Right cardiac atrium (tissue), 5 donors: Measurements from ENCODE around the gene ATP13A3. TPM values are rescaled to one million over a fixed set of nuclear protein-coding genes. Genes with fewer than 3 reads are reported as not detected.

Experiments
- ATAC-seq, 2 donors: fragments of 200-7000 bp; cut with Tn5 transposase; one replicate each; pipeline versions ENCODE4 v1.8.0 to v1.9.1; 2020; ENCODE audit warnings: moderate library complexity in 2 of 2, mild to moderate bottlenecking in 1 of 2
- DNase-seq, 3 donors: peaks; one replicate each; pipeline ENCODE4 v3.0.0-alpha.2; 2020
- H3K27ac ChIP-seq: one replicate; pipeline ENCODE4 v1.5.1; 2013; ENCODE audit warnings: mild to moderate bottlenecking, low read length, control low read depth, moderate library complexity
- H3K27me3 ChIP-seq: one replicate; pipeline ENCODE4 v1.6.1; 2013; ENCODE audit not compliant: control insufficient read depth, insufficient read depth
- H3K4me1 ChIP-seq: one replicate; pipeline ENCODE4 v1.6.1; 2013; ENCODE audit warnings: low read length; ENCODE audit not compliant: control insufficient read depth, insufficient read depth
- H3K4me3 ChIP-seq: one replicate; pipeline ENCODE4 v1.5.1; 2013; ENCODE audit warnings: low read length, control low read depth
- H3K9me3 ChIP-seq: one replicate; pipeline ENCODE4 v1.6.1; 2013; ENCODE audit warnings: low read length; ENCODE audit not compliant: control insufficient read depth
- WGBS: extraction: QIAGEN DNeasy Blood & Tissue Kit; methylation state at CpG from one replicate; pipeline ENCODE4 v1.1.7; 2013; 5-methylcytosine and 5-hydroxymethylcytosine counted together
- intact Hi-C, 4 donors: fragments of 100-400 bp; cut with DNase I; formaldehyde crosslinking; loops; one replicate each; pipeline versions ENCODE4 v1.11.0 to v1.14.0; 2022 to 2023
- polyA plus RNA-seq: library from polyadenylated mRNA; stranded (reverse); fragments of 200-250 nt; gene quantifications from one replicate; pipeline ENCODE4 v1.2.3, GENCODE V29; 2013
- total RNA-seq, 4 donors: library from RNA; stranded (reverse); fragmentation: NEBNext Ultra II Directional; extraction: Animal tissue kit (Norgen Biotek cat#: 25700); gene quantifications; one replicate each; pipeline ENCODE4 v1.2.1, GENCODE V29; 2021
- donor health status: healthy with polysubstance abuse.
- donor health status: DM: no; HTN: yes; CAD: no.
- donor health status: DM: no; HTN: no; CAD: no.
- donor health status: DM: no; HTN: yes; CAD: no; lungs with severe emphysema.
- donor health status: DM: yes; HTN: yes; CAD: no.

The ATP13A3 gene
- total and polyA plus RNA-seq, 5 donors = 28.2 to 194 (median 93.4) TPM

DNA sequence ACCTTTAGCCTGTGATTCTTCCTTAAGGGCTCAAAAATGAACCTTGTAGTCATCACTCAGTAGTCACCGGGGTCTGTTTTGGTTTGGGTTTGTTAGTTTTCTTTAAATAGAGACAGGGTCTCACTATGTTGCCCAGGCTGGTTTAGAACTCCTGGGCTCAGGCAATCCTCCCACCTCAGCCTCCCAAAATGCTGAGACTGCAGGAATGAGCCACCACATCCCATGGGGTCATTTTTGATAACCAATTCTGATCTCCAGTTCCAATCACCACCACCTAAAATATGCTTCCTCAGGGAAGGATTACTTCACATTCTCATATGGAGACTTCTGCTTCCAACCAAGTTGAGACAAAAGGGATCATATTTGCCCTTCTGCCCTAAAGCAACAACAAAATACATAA lies 22.1 kb downstream of the ATP13A3 start:
- Histone ChIP-seq H3K9me3 (no peaks in the 10 kb centered on the region), H3K27ac (no peak overlapping the region), H3K27me3 (no peaks in the 10 kb centered on the region), H3K4me3 (no peak overlapping the region), H3K4me1 (peaks cover 1% of the 10 kb centered on the region)
- no peak for DNase-seq
- intact Hi-C loops = no loop called here
- WGBS = 94% methylated on average over 1 of the region's 1 CpG
- no peak for ATAC-seq

DNA sequence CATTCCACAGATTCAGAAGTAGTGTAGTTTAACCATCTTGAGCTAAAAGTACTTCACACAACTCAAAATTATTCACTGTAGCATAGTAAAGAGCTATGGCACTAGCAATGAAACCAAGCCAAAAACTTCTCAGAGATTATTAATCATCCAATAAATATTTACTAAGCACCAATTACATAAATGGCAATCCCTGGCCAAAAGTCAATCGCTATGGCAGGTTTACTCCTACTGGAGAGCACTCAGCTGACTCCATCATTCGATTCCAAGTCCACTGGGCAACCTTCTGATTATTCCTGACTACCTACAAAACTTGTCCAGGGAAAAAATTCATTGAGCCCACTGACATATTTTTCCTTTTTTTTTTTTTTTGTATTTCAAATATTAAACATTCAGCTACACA lies 23.9 kb downstream of the ATP13A3 start:
- intact Hi-C loops = no loop called here
- 98% methylated on average over 2 of the region's 2 CpGs for WGBS
- H3K9me3 ChIP-seq = no peaks in the 10 kb centered on the region
- no peak for DNase-seq
- no peak for ATAC-seq
- H3K27ac ChIP-seq = no peak overlapping the region
- no peaks in the 10 kb centered on the region for H3K27me3 ChIP-seq
- no peak overlapping the region for H3K4me3 ChIP-seq
- peaks cover 1% of the 10 kb centered on the region for H3K4me1 ChIP-seq

DNA sequence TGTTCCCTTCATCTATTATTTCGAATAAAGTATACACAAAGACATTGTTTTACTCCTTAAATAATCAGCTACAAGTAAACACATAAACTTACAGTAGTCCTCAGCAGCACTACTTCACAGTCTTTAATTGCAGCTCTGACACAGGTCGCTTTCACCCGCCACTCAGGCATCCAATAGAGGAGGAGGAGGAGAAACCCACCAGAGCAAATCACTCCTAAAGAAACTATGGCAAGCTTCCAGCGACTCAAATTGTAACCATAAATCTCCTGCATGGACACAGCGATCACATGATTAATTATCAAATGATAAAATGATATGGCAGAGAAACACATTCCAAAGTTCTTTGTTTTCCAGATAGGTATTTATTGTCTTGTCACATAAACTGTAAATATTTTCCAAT lies 26.2 kb downstream of the ATP13A3 start:
- ATAC-seq = no peak
- H3K27ac ChIP-seq = no peak overlapping the region
- WGBS = 84% methylated on average over 5 of the region's 5 CpGs

DNA sequence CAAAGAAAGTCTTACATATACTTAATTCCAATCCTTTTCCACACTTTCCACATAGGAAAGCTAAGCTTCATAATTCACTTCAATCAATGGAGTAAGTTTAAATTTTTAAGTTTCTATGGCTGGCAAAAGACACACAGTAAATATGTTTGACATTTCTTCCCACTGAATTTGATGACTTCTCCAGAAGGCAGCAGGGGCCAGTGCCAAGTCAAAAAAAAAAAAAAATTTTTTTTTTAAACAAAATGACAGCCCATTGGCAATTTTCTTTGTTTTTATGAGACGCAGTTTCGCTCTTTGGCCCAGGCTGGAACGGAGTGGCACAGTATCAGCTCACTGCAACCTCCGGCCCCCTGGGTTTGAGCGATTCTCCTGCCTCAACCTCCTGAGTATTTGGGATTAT lies 28.7 kb downstream of the ATP13A3 start:
- DNase-seq (no peak), ATAC-seq (no peak)
- intact Hi-C loops = no loop called here
- Histone ChIP-seq H3K4me1 (no peaks in the 10 kb centered on the region), H3K27me3 (no peaks in the 10 kb centered on the region), H3K27ac (no peak overlapping the region), H3K9me3 (no peaks in the 10 kb centered on the region), H3K4me3 (no peak overlapping the region)
- 70% methylated on average over 5 of the region's 5 CpGs for WGBS

More for the DNA sequence above, 26.2 kb downstream of the ATP13A3 start:
- Histone ChIP-seq H3K4me1 (no peaks in the 10 kb centered on the region), H3K27me3 (no peaks in the 10 kb centered on the region), H3K4me3 (no peak overlapping the region), H3K9me3 (no peaks in the 10 kb centered on the region)
- no peak for DNase-seq
- intact Hi-C loops = no loop called here

DNA sequence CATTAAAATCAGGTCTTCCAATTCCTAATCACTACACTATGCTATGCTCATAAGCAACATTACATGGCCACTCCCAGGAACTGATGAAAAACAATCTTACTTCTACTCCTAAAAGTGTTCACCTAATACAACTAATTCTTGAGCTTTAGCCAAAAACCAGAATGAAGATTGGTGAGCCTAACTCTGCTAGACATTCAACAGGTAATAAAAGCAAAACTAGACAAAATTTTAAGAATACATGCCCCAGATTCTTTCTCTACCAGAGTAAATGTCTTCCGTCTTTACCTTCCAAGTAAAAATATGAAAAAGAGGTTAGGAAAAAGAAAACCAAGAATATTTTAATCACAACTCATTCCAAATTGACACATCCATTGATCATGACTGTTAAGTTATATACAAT lies 31.3 kb downstream of the ATP13A3 start:
- H3K27ac ChIP-seq = no peak overlapping the region
- H3K4me1 ChIP-seq = no peaks in the 10 kb centered on the region
- H3K9me3 ChIP-seq = no peaks in the 10 kb centered on the region
- no peak for DNase-seq
- intact Hi-C loops = no loop called here
- H3K4me3 ChIP-seq = no peak overlapping the region
- no peaks in the 10 kb centered on the region for H3K27me3 ChIP-seq
- WGBS = 99% methylated on average over 1 of the region's 1 CpG
- ATAC-seq = no peak

DNA sequence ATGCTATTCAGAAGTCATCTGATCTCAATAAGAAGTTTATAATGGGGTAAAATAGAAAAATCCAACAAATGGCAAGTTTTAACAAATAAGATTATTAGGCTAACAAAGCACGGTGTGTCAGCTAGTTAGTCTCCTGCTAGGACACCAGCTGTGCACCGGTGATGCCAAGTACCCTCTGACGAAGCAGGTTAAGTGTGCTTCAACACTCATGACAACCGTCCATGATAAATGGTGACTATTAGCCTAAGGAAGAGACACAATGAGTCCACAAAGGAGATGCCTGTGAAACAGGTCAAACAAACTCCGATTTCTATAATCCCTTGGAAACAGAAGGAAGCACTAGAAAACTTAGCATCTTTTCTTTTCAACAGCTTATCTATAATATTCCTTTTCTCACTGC lies 36.5 kb downstream of the ATP13A3 start:
- no peaks in the 10 kb centered on the region for H3K9me3 ChIP-seq
- no peaks in the 10 kb centered on the region for H3K27me3 ChIP-seq
- no peaks in the 10 kb centered on the region for H3K4me1 ChIP-seq
- no peak overlapping the region for H3K27ac ChIP-seq
- DNase-seq (no peak), ATAC-seq (no peak)
- intact Hi-C loops = no loop called here
- H3K4me3 ChIP-seq = no peak overlapping the region
- 80% methylated on average over 5 of the region's 5 CpGs for WGBS

DNA sequence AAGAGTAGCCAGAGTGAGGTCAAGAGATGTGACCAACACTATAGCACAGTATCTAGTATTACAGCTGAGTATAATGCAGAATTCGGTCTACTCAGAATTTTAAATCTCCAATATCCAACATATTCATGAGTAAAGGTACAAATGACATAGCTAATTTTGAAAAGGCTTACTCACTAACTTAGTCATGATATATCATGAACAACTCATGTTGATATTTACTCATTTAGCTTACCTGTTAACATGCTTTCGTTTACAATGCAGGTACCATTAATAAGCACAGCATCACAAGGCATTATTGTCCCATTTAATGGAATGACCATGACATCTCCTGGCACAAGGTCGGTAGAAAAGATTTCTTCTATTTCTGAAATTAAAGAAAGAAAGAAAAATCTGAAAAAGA lies 36.9 kb downstream of the ATP13A3 start:
- Histone ChIP-seq H3K4me1 (no peaks in the 10 kb centered on the region), H3K4me3 (no peak overlapping the region), H3K27me3 (no peaks in the 10 kb centered on the region), H3K27ac (no peak overlapping the region), H3K9me3 (no peaks in the 10 kb centered on the region)
- WGBS = 88% methylated on average over 3 of the region's 3 CpGs
- ATAC-seq = no peak
- intact Hi-C loops = no loop called here
- DNase-seq = no peak

DNA sequence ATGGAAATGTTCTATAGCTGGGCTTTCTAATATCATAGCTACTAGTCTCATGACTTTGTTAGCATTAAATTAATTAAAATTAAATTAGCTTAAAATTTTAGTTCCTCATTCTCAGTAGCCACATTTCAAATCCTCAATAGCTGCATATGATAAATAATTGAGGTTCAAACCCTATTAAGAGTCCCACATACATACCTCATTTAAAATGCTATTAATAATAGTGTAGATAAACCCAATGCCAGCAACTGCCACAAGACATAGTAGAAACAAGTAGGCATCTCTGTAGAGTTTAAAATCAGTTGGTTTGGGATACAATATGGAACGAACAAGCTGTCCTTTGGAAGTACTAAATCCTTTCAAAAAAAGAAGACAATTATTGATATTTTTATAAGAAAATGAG lies 39.1 kb downstream of the ATP13A3 start:
- WGBS = 100% methylated on average over 1 of the region's 1 CpG
- Histone ChIP-seq H3K27me3 (no peaks in the 10 kb centered on the region), H3K4me1 (no peaks in the 10 kb centered on the region), H3K27ac (no peak overlapping the region), H3K4me3 (no peak overlapping the region), H3K9me3 (no peaks in the 10 kb centered on the region)
- ATAC-seq = no peak
- DNase-seq = no peak
- intact Hi-C loops = no loop called here

DNA sequence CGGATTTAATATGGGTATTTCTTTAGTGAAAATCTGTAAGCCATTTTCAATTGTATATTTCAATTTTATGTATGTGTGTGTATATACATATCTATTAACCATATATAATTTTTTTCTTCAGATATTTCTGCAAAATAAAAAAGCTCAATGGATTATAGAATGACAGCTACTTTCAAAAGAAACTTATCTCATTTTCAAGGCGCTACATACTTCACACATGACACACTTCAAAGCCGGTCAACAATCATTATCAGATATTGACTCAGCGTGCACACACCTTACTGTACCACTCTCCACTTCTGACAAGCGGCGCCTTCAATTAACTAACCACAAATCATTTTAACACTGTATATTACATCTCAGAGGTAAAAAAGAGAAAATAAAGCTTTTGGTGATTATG lies 39.6 kb downstream of the ATP13A3 start:
- ATAC-seq (no peak), DNase-seq (no peak)
- WGBS = 83% methylated on average over 6 of the region's 6 CpGs
- Histone ChIP-seq H3K4me3 (no peak overlapping the region), H3K27me3 (no peaks in the 10 kb centered on the region), H3K9me3 (no peaks in the 10 kb centered on the region), H3K27ac (no peak overlapping the region), H3K4me1 (no peaks in the 10 kb centered on the region)
- intact Hi-C loops = no loop called here

DNA sequence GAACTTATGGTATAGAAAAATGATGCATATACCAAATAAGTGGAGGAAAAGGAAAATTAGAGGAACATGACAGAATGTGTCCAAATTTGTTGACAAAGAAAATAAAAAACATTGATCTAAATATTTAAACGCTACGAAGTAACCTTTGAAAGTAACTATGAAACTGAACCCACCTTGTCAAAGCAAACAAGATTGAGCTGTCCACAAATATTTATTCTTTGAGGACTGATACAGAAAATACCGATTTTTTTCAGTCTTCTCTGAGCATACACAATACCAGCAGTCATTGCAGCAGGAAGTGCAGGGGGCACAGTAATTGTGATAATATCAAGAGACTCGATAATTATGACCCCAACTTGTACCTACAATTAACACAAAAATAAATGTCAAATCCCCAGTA lies 40.0 kb downstream of the ATP13A3 start:
- Histone ChIP-seq H3K27ac (no peak overlapping the region), H3K27me3 (no peaks in the 10 kb centered on the region), H3K9me3 (no peaks in the 10 kb centered on the region), H3K4me1 (no peaks in the 10 kb centered on the region), H3K4me3 (no peak overlapping the region)
- WGBS = 81% methylated on average over 4 of the region's 4 CpGs
- DNase-seq = no peak
- intact Hi-C loops = no loop called here
- ATAC-seq = no peak

DNA sequence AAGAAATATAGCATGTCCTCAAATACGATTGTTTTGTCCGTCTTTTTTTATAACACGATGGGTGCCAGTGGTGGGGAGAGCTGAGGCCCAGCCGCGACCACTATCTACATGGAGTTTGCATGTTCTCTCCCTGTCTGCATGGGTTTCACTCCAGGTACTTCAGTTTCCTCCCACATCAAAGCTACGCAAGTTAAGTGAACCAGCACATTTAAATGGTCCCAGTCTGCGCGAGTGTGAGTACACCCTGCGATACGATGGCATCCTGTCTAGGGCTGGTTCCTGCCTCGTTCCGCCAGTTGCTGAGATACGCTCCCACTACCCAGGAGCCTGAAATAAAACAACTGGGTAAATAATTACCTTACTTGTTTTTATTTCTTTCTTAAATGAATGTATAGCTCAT lies 40.6 kb downstream of the ATP13A3 start:
- Histone ChIP-seq H3K4me1 (no peaks in the 10 kb centered on the region), H3K4me3 (no peak overlapping the region), H3K9me3 (no peaks in the 10 kb centered on the region), H3K27me3 (no peaks in the 10 kb centered on the region), H3K27ac (no peak overlapping the region)
- DNase-seq (no peak), ATAC-seq (no peak)
- WGBS = 92% methylated on average over 13 of the region's 13 CpGs
- intact Hi-C loops = no loop called here

DNA sequence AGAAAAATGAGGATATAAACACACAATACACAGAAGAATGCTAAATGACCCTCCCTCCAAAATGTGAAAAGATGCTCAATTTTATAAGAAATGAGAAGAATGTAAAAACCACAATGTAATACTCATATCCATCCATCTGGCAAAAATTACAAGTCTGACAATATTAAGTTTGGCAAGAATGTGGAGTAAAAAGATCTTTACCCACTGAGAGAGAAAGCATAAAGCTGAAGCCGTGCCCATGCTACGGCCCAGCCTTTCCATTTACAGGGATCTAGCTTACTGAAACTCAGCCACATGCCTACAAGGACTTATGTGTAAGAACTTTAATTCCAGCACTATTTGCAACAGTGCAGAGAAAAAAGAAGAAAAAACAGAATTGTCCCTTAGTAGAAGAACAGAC lies 42.9 kb downstream of the ATP13A3 start:
- H3K9me3 ChIP-seq = no peaks in the 10 kb centered on the region
- no peak overlapping the region for H3K4me3 ChIP-seq
- DNase-seq = no peak
- WGBS = 91% methylated on average over 2 of the region's 2 CpGs
- no peaks in the 10 kb centered on the region for H3K4me1 ChIP-seq
- no peak overlapping the region for H3K27ac ChIP-seq
- ATAC-seq = no peak
- intact Hi-C loops = no loop called here
- H3K27me3 ChIP-seq = no peaks in the 10 kb centered on the region
